Raji (cell line): Measurements from ENCODE around the gene NKAIN2.

ENCODE experiments used
- POLR2A ChIP-seq: IDR thresholded peaks from 2 replicates; pipeline ENCODE4 v1.6.1; 2011; ENCODE audit warnings: low read depth, low read length, control low read depth; ENCODE audit not compliant: insufficient read depth

NKAIN2 gene

DNA sequence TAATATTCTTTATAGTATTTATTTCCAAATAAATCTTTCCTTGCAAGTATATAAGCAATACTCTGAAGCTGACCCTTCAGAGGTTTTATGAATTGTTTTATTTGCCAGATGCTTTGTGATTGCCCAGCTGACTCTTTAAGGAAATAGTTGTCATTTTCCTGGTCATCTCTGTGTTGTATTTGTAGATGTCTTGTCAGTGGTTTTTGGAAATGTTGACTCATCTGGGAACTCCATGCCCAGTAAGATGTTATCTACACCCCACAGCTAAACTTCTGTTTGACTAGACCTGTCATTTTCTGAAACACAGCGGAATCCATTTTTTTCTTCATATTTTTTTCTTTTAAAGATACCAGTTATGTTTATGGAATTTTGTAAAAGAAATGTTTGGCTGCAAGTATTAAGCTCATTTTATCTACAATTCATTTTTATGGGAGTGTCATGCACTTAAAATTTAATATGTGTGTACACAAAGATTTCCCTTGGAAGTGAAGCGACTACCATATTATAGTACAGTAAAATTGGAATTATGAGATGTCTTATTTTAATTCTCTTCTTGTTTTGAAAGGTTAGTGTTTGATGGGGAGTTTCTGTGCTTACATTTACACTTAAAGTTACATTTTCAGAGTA lies 491.0 kb downstream of the NKAIN2 start:
- no peak for TF ChIP-seq POLR2A

DNA sequence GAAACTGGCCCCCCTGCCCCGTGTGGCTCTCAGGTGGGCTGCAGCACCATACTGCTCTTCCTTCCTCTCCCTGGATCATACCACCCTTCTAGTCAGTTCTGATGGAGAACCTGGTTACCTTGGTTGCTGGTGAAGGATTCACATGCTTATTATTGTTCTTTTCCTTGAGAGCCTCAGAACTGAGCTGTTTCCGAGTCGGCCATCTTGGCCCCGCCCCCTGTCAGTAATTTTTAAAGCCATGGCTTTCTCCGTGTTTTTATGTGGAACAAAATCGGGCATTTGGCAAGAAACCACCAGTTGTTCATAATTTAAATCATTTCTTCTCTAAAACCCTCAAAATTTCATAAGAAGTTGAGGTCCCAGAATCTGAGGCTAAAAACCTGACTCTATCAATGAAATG lies 493.8 kb downstream of the NKAIN2 start:
- no peak for TF ChIP-seq POLR2A

DNA sequence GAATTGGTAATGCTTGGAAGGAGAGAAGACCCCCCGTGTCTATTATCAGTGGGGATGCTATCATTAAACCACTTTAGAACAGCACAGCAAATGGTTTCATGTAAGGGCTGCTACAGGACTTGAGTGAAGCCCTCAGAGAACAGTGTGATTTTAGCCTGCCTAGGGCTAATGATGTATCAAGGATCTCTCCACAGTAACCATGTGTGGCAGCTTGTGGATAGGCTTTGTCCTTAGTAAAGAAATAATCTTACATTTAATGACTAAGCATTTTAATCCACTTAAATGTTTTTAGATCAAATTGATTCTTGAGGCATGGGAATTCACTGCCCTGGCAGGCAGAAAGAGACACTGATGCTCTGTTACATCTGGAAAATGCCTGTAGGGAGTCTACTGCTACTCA lies 495.1 kb downstream of the NKAIN2 start:
- TF ChIP-seq POLR2A: no peak

DNA sequence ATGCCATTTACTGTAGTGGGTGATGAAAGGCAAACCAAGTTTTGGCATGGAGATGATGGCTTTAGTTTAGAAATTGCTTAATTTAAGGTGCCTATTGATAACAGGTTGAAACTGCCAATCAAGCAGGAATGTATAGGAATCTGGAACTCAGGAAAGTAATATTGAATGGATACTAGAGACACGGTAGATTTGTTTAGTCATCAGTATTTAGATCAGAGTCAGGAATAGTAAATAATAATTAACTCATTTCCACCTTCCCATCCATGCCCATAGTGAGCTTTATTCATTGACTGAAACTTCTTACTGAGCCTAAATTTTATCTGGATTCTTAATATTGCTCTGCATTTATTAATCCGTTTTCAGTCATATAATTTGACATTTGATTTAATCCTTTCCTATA lies 500.3 kb downstream of the NKAIN2 start:
- TF ChIP-seq POLR2A: no peak

DNA sequence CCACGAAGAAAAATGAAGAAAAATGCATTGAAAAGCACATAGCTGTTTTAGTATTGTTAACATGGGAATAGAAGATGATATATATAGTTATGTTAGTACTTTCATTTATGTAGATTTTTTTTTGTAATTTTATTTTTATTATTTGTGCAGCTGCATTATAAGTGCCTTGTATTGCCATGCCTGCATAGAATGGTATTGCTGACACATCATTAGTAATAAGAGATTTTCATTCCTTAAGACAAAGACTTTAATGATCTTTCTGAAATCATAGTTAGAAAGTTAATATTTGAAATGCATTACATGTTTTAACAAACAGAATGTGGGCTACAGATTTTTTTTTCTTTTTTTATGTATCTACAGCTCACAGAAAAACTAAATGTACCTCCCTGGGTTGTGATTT lies 506.5 kb downstream of the NKAIN2 start:
- TF ChIP-seq POLR2A: no peak

DNA sequence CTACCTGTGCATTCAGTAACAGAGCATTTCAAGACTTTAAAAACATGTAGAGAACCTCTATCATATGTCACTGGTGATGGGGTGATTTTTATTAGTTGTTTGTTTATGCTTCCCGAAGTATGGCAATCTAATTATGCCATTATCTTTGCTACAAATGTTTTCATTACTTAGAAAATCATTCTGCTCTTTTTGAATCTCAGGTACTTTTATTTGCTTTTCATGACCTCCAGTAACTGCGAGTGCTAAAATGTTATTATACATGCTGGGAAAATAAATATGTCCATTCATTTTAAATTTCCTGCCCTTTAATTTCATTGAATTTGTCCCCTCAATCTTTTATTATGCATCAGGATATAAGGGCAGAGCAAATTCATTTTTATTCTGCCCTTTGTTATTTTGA lies 515.7 kb downstream of the NKAIN2 start:
- no peak for TF ChIP-seq POLR2A

DNA sequence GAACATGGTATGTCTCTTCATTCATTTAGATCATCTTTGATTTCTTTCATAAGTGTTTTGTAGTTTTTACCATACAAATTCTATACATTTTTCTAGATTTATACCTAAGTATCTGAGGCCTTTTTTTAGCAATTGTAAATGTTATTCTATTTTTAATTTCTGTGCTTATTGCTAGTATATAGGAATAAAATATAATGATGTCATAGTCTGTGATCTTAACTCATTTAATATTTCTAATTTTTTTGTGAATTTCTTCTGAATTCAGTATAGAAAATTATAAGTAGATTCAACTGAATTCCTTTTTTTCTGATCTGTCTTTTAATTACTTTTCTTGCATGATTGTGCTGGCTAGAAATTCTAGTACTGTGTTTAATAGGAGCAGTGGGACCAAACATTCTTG lies 520.6 kb downstream of the NKAIN2 start:
- TF ChIP-seq POLR2A: no peak

DNA sequence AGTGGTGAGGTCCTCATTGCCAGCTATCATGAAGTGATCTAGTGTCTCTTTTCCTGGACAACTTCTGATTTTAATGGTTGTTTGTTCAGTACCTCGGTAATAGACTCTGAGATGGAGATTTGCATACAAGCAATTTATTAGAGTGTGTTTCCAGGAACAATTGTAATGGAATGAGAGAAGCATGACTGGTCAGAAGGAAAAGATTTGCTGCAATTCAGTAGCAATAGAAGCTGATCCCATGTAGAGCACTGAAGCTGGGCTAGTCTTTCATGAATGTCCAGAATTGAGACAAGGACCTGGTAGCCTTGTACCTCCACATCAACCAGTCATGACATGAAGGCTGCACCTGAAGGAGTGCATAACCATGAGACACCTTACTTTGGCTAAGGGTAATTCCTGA lies 526.5 kb downstream of the NKAIN2 start:
- no peak for TF ChIP-seq POLR2A

DNA sequence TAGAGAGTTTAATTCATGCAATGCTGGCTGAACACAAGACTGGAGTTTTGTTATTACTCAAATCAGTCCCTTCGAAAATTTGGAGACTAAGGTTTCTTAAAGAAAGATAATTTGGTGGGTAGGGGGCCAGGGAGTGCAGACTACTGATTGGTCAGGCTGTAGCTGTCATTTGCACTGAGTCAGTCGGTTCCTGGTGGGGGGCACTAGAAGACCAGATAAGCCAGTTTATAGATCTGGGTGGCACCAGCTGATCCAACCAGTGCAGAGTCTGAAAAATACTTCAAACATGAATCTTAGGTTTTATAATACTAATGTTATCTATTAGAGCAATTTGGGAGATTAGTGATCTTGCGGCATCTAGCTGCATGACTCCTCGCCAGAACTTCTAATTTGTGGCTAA lies 530.7 kb downstream of the NKAIN2 start:
- no peak for TF ChIP-seq POLR2A

DNA sequence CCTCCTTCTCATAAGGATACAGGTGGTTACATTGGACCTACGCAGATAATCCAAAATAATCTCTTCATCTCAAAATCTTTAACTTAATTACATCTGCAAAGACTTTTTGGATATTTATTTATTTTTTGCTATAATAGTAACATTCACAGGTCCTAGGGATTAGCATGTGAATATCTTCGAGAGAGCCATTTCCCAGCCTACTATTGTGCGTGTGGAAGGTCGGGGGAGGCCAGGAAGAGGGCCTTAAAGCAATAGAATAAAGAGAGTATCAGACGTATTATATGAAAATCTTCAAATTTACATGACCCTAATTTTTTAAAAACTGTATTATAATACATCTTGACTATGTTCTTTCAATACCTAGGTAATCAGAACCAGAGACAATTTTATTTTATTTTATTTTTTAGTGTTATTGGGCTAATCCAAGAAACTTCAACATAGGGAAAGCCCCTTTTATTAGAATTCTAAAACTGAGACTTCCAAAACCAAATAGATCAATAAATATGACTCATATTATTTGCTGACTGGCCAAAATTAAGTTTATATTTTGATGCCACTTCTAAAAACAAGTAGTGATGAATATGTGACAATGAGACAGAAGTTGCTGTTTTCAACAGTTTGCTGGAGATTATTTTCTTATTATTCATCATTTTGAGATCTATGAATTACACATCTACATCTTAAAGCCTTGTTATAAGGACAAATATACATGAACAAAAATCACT lies 536.1 kb downstream of the NKAIN2 start:
- no peak for TF ChIP-seq POLR2A

DNA sequence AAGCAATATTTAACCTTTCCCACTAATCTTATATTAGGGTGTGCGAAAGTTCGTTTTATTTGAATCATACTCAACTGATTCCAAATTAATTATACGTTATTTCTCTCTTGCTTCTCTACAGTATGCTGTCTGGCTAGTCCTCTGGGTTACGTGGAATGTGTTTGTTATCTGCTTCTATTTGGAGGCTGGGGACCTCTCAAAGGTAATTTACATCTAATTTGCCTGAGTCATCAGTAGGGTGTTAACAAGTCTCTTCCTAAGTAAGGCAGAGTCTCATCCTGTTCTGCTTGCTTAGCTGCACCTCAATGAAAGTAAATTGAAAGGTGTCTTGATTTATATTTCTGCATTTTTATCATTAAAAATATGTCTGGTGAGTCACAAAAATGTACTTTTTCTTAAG lies 551.5 kb downstream of the NKAIN2 start:
- no peak for TF ChIP-seq POLR2A

DNA sequence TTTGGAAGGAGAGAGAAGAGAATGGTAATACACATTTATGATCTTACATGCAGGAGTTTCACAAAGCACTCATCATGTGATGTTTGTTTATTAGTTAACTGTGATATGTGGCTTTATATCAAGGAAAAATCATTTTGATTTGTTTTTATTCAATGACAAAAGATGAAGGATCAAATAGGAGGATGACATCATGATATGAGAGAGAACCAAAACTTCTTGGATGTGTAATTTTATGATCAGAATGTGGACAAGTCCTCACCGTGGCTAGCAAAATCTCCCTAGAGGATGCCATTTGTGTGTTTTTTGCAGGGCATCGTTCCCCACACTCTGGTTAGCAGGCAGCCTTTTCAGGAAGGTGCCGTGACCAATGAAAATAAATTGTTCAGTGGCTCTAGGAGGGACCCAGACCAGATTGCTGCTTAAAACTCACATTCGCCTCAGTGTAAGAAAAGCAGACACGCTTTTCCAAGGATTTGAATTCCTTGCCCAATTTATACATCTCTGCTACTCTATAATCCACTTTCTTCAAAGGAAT lies 552.7 kb downstream of the NKAIN2 start:
- no peak for TF ChIP-seq POLR2A

DNA sequence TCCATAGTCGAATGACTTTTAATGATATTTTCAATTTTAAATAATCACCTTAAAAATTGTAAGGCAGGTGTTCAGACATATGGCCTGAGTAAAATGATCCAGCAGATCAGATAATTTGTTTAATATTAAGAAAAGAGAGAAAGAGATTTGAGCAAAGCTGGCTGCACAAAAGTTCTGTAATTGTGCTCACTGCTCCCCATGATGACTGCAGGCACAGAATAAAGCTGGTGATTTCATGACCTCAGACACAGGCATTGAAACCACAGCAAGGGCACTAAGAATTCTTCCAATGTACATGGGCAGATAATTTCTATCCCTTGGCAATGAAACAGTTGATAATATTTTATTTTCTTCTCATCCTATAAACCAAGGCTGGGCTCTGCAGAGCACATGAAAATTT lies 553.1 kb downstream of the NKAIN2 start:
- TF ChIP-seq POLR2A: no peak

DNA sequence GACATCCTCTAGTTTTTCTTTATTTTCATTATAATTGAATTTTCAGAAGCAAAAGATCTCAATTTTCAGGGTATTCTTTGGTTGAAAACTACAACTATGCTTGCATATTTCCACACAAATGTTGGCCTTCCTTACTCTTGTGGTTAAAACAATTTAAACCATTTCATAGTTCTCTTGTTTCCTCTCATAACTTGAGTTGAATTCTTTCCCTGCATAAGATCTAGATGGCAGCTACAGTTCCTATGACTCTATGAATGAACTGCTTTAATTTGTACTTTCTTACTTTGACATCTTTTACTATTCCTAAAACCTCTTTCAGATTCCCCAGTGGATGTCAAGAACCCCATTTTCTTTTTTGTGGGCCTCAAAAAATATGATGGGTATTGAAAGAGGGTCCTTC lies 564.5 kb downstream of the NKAIN2 start:
- TF ChIP-seq POLR2A: no peak

DNA sequence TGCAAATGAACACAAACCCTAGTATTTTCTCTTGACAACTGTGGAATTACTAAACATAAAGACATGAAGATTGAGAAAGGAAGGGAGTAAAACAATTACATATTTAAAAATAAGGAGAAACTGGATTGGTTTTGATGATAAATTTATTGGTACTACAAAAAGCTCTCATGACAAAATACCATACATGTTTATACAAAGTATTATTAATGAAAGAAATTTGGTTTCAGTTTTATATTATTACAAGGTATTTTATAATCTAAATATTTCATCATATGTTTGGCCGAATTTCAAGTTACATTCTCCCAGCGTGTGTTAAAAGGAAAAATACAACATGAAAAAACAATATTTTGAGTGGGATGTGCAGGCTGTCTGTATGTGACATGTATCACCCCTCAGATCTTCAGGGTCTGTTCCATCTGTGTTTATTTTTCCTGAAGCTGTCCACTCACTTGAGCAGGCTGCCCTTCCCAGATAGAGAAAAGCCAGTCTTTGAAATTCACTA lies 568.4 kb downstream of the NKAIN2 start:
- no peak for TF ChIP-seq POLR2A

DNA sequence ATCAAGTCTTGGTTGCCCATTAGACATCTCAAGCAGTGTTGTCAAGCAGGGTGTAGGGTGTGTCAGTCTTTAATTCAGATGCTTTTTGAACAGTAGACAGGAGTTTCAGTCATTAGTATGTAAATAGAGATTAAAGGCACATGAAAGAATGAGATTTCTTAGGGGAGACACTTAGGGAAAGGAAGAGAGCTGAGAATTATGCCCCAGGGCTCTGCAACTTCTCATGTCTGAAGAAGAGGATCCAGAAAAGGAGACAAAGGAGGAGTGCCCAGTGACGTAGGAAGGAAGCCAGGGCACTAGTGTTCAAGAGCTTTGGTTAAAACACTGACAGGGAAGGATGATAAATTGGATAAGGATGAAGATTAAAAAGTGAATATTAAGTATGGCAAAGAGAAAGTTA lies 569.7 kb downstream of the NKAIN2 start:
- no peak for TF ChIP-seq POLR2A
